HG02981 (cell line): ENCODE results near the gene CRB2.

Source experiments
- ATAC-seq: cut with Tn5 transposase; IDR thresholded peaks from one replicate; pipeline ENCODE4 v1.9.1; 2021; ENCODE audit warnings: mild to moderate bottlenecking, moderate library complexity; ENCODE audit not compliant: unreplicated experiment

CRB2 gene

GRCh38 chr9:123418506-123418905, 62.5 kb downstream of the CRB2 start:
- ATAC-seq, result no peak

DNA sequence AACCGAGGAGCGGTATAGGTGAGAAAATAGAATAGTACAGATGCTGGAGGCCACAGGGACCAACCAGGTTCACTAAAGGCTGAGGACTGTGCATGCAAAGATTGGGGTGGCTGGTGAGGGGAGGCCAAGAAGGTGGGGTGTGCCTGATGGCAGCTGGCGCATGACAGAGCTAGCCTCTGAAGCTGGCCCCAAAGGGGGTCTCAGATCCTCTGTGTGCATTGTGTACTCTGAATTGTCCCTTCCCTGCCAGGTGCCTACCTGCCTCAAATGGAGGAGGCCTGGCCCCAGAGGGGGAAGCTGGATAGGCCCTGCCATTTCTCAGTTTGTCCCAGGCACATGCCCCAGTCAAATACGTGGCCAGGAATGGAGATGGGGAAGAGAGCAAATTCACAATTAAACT, 63.1 kb downstream of the CRB2 start:
- no peak for ATAC-seq

DNA sequence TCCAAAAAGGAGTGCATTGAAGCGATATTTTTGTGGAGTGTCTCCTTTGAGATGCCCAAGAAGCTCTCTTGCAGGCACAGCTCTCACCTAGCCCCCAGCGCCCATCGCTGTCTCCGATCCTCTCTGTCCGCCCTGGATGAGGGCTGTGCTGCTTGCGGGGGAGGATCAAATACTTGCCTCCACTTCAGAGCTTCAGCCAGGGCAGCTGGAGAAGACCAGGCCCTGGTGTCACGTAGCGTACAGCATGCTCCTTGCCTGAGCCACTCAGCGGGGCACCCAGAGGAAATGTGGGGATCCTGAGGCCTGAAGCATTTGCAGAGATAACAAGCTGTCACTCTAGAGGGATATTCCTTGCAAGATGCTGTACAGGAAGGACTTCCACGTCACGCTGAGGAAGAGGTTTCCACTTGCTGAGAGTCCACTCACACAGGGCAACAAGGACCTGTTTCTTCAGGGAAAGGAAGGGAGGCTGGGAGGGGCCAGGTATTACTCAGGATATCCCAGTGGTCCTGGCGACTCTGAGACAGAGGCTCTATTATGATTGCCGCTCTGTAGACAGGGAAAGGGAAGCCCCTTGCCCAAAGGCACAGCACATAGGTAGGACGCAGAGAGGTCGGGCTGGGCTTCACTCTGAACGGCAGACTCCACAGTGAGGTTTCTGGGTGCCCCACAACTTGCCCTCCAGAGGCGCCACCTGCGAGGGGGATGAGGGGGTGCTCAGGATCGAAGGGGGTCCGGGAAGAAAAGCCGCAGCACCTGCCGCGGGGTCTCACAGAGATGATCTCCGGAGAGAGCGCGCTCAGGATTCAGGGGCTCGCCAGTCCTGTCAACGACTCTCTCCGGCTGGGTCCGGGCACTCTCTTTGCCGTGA, 64.0 kb downstream of the CRB2 start:
- ATAC-seq, result no peak

DNA sequence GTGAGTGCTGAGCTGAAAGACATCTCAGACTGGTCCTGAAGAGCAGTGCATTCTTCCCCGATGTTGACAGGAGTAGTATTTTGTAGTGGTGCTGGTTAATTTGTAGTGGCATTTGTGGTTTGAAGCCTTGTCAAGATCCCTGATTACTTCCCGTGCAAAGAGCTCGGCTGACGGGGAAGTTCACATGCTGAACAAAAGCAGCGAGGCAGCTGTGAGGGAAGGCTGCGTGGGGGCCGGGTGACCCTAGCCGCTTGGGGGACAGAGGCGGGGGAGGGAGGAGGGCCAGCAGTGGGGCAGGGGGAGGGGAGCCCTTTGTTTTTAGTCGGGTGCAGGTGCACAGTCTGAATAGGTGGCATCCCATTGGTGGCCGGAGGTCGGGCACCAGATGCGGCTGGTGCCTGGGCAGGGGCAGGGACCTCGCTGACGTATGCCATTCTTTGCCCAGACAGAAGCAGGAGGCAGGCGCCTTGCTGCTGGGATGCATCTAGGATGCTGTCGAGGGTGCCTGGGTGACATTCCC, 64.7 kb downstream of the CRB2 start:
- no peak for ATAC-seq

DNA sequence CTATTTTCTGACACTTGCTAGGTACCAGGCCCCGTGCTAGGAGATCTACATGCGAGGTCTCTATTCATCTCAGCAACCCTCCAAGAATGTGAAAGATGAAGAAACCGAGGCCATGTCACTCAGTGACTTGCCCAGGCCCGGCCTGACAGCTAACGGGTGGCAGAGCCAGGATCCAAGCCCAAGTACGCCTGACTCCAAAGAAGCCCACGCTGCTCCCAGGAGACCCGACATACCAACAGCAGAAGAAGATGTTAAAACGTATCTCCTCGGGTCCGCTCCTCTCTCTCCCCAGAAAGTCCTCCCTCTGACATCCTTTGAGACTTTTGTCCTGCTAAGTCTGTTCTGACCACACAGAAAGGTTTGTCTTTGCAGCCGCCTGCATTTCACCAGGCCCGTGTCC, 65.2 kb downstream of the CRB2 start:
- ATAC-seq, result no peak

- ATAC-seq, result no peak
Measured at GRCh38 chr9:123421801-123422455, 65.9 kb downstream of the CRB2 start.

GRCh38 chr9:123422635-123423310, 66.8 kb downstream of the CRB2 start:
- ATAC-seq, result no peak

- ATAC-seq, result no peak
Measured at GRCh38 chr9:123423311-123423640, 67.3 kb downstream of the CRB2 start.

DNA sequence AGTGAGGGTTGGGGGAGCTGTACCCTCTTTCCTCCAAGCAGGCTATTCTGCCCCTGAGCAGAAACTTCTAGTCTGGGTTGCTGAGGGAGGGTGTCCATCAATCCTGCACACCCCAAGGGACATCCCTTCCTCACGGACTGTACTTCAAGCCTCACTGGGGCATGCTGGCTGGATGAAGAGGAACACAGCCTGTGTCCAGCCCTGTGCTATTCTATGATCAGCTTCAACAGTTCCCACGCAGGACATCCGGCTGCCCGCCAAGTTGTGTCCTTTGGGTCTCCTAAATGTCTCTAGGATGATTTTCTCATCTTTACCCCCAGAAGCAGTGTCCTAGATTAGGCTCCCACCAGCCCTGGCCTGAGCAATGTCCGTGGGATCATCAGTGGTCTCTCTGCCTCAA, 68.1 kb downstream of the CRB2 start:
- ATAC-seq, result no peak

- no peak for ATAC-seq
Measured at GRCh38 chr9:123424552-123425225, 68.7 kb downstream of the CRB2 start.

- ATAC-seq, result no peak
Measured at GRCh38 chr9:123425261-123425821, 69.3 kb downstream of the CRB2 start.

GRCh38 chr9:123425836-123426365, 69.9 kb downstream of the CRB2 start:
- no peak for ATAC-seq

GRCh38 chr9:123426406-123426805, 70.4 kb downstream of the CRB2 start:
- peak; percentile 78 for ATAC-seq
